Measurements from ENCODE around the gene ELF1.
"Not testable (repeated sequence)": the region's sequence is repeated elsewhere in the genome, so short reads cannot be mapped to it uniquely, and the experiment has no call there.

Gene ELF1

GRCh38 chr13:41042419-41042818, 23.3 kb upstream of the ELF1 start:
- not testable (repeated sequence) for DNase-seq (ENCODE audit: low read depth in 3 of 3)

- no peak for DNase-seq (ENCODE audit: low read depth in 3 of 3)
Measured at GRCh38 chr13:41040584-41041334, 21.6 kb upstream of the ELF1 start.

- DNase-seq (ENCODE audit: low read depth in 3 of 3): no peak
Measured at GRCh38 chr13:41039746-41040145, 20.6 kb upstream of the ELF1 start.

- DNase-seq (ENCODE audit: low read depth in 3 of 3): not testable (repeated sequence)
Measured at GRCh38 chr13:41036557-41036956, 17.4 kb upstream of the ELF1 start.

- no peak for DNase-seq (ENCODE audit: low read depth in 3 of 3)
Measured at GRCh38 chr13:41034881-41035280, 15.8 kb upstream of the ELF1 start.

- no peak for DNase-seq (ENCODE audit: low read depth in 3 of 3)
Measured at GRCh38 chr13:41034382-41034781, 15.3 kb upstream of the ELF1 start.

- no peak for DNase-seq (ENCODE audit: low read depth in 3 of 3)
Measured at GRCh38 chr13:41032691-41033376, 13.7 kb upstream of the ELF1 start.

GRCh38 chr13:41029629-41030028, 10.5 kb upstream of the ELF1 start:
- no peak for DNase-seq (ENCODE audit: low read depth in 3 of 3)

- DNase-seq (ENCODE audit: low read depth in 3 of 3): no peak
Measured at GRCh38 chr13:41028051-41028450, 8.9 kb upstream of the ELF1 start.

GRCh38 chr13:41026788-41027187, 7.7 kb upstream of the ELF1 start:
- DNase-seq (ENCODE audit: low read depth in 3 of 3): no peak

GRCh38 chr13:41025518-41025917, 6.4 kb upstream of the ELF1 start:
- no peak for DNase-seq (ENCODE audit: low read depth in 3 of 3)

GRCh38 chr13:41019578-41020347, 647 bp upstream of the ELF1 start:
- no peak for DNase-seq (ENCODE audit: low read depth in 3 of 3)

- DNase-seq (ENCODE audit: low read depth in 3 of 3): no peak
Measured at GRCh38 chr13:41018602-41018948, 541 bp downstream of the ELF1 start.

- no peak for DNase-seq (ENCODE audit: low read depth in 3 of 3)
Measured at GRCh38 chr13:41017817-41018601, 1.1 kb downstream of the ELF1 start.

GRCh38 chr13:41017159-41017558, 2.0 kb downstream of the ELF1 start:
- DNase-seq (ENCODE audit: low read depth in 3 of 3): no peak

GRCh38 chr13:41015920-41016319, 3.2 kb downstream of the ELF1 start:
- DNase-seq (ENCODE audit: low read depth in 3 of 3): no peak

GRCh38 chr13:41013835-41014234, 5.3 kb downstream of the ELF1 start:
- DNase-seq (ENCODE audit: low read depth in 3 of 3): no peak

GRCh38 chr13:41012536-41012935, 6.6 kb downstream of the ELF1 start:
- no peak for DNase-seq (ENCODE audit: low read depth in 3 of 3)

GRCh38 chr13:41011382-41011956, 7.6 kb downstream of the ELF1 start:
- DNase-seq (ENCODE audit: low read depth in 3 of 3): no peak

- no peak for DNase-seq (ENCODE audit: low read depth in 3 of 3)
Measured at GRCh38 chr13:41008349-41008980, 10.7 kb downstream of the ELF1 start.

GRCh38 chr13:41007744-41008128, 11.4 kb downstream of the ELF1 start:
- DNase-seq (ENCODE audit: low read depth in 3 of 3): no peak
